Left hindlimb (tissue), 1 donor: Measurements from ENCODE around the gene CTU2.

Experiments
- DNase-seq: peaks from one replicate; pipeline ENCODE4 v3.0.0-alpha.2; 2018

The CTU2 gene

GRCh38 chr16:88732172-88732960 is 26.1 kb downstream of the CTU2 start:
- DNase-seq, result no peak

GRCh38 chr16:88732961-88733294 is 26.6 kb downstream of the CTU2 start:
- DNase-seq, result no peak

GRCh38 chr16:88733630-88734360 is 27.5 kb downstream of the CTU2 start:
- no peak for DNase-seq

- no peak for DNase-seq
Observed at GRCh38 chr16:88734361-88734728, 28.0 kb downstream of the CTU2 start.

- DNase-seq, result no peak
Observed at GRCh38 chr16:88735121-88735520, 28.8 kb downstream of the CTU2 start.

GRCh38 chr16:88735616-88736015 is 29.3 kb downstream of the CTU2 start:
- DNase-seq, result no peak

GRCh38 chr16:88736088-88736487 is 29.8 kb downstream of the CTU2 start:
- DNase-seq, result no peak

GRCh38 chr16:88736496-88736895 is 30.2 kb downstream of the CTU2 start:
- DNase-seq, result no peak

- DNase-seq, result peak; percentile 74
Observed at GRCh38 chr16:88737298-88738150, 31.2 kb downstream of the CTU2 start.

GRCh38 chr16:88738151-88739084 is 32.1 kb downstream of the CTU2 start:
- DNase-seq, result no peak

- peak; percentile 58 for DNase-seq
Observed at GRCh38 chr16:88739139-88739976, 33.1 kb downstream of the CTU2 start.

- no peak for DNase-seq
Observed at GRCh38 chr16:88739977-88740726, 33.8 kb downstream of the CTU2 start.

GRCh38 chr16:88740727-88741055 is 34.4 kb downstream of the CTU2 start:
- no peak for DNase-seq

- DNase-seq, result no peak
Observed at GRCh38 chr16:88741368-88741767, 35.1 kb downstream of the CTU2 start.

GRCh38 chr16:88742896-88743605 is 36.7 kb downstream of the CTU2 start:
- DNase-seq, result no peak

- DNase-seq, result peak; percentile 74
Observed at GRCh38 chr16:88743693-88744576, 37.6 kb downstream of the CTU2 start.

GRCh38 chr16:88744577-88745521 is 38.5 kb downstream of the CTU2 start:
- no peak for DNase-seq

- peak; percentile 86 for DNase-seq
Observed at GRCh38 chr16:88746506-88746905, 40.2 kb downstream of the CTU2 start.
